Neural cell (in vitro differentiated cells): ENCODE data around the gene SDSL. TPM values are rescaled to one million over a fixed set of nuclear protein-coding genes. Genes with fewer than 3 reads are reported as not detected.

Experiments used
- H2AFZ ChIP-seq: fragments of 200-600, 300-800 bp; sonication (generic), shearing (Covaris generic); 2 replicates; pipeline ENCODE4 v1.6.0; 2014; ENCODE audit warnings: low read depth, mild to moderate bottlenecking, antibody characterized with exemption, low read length, moderate library complexity
- H3F3A ChIP-seq: fragments of 200-600 bp; shearing (Covaris generic); 2 replicates; pipeline ENCODE4 v1.6.1; 2016; ENCODE audit warnings: mild to moderate bottlenecking, moderate library complexity, mixed read lengths, antibody characterized with exemption, low read length; ENCODE audit not compliant: insufficient read depth, poor library complexity, severe bottlenecking
- H3K27ac ChIP-seq: fragments of 200-600, 300-800 bp; sonication (generic), shearing (Covaris generic); 2 replicates; pipeline ENCODE4 v1.5.1; 2014; ENCODE audit warnings: mild to moderate bottlenecking, low read length, moderate library complexity
- H3K27me3 ChIP-seq: fragments of 300-800, 200-600 bp; sonication (generic), shearing (Covaris generic); 2 replicates; pipeline ENCODE4 v1.6.0; 2014; ENCODE audit warnings: mild to moderate bottlenecking, low read depth, low read length, moderate library complexity; ENCODE audit not compliant: insufficient read depth
- H3K36me3 ChIP-seq: fragments of 300-800, 200-600 bp; sonication (generic), shearing (Covaris generic); 2 replicates; pipeline ENCODE4 v1.5.1; 2014; ENCODE audit warnings: mild to moderate bottlenecking, antibody characterized with exemption, low read length, moderate library complexity; ENCODE audit not compliant: insufficient read depth
- H3K4me2 ChIP-seq: fragments of 300-800, 200-600 bp; sonication (generic), shearing (Covaris generic); 2 replicates; pipeline ENCODE4 v1.6.0; 2014; ENCODE audit warnings: mild to moderate bottlenecking, low read length
- H3K4me3 ChIP-seq: fragments of 300-800, 200-600 bp; sonication (generic), shearing (Covaris generic); 2 replicates; pipeline ENCODE4 v1.5.1; 2014; ENCODE audit warnings: mild to moderate bottlenecking, low read length, moderate library complexity
- H3K79me2 ChIP-seq: fragments of 200-600 bp; shearing (Covaris generic); replicated peaks from 2 replicates; pipeline ENCODE4 v1.6.0; 2014; ENCODE audit warnings: mild to moderate bottlenecking, low read length, moderate library complexity; ENCODE audit not compliant: insufficient read depth
- H3K9ac ChIP-seq: fragments of 300-800, 200-600 bp; sonication (generic), shearing (Covaris generic); 2 replicates; pipeline ENCODE4 v1.6.1; 2016; ENCODE audit warnings: mild to moderate bottlenecking, low read length, mixed read lengths
- H3K9me2 ChIP-seq: fragments of 200-600 bp; shearing (Covaris generic); 2 replicates; pipeline ENCODE4 v1.6.1; 2016; ENCODE audit warnings: mild to moderate bottlenecking, low read length, mixed read lengths; ENCODE audit not compliant: insufficient read depth
- H3K9me3 ChIP-seq: fragments of 200-600, 300-800 bp; sonication (generic), shearing (Covaris generic); 2 replicates; pipeline ENCODE4 v1.6.1; 2016; ENCODE audit warnings: mild to moderate bottlenecking, mixed run types, low read length, moderate library complexity, mixed read lengths
- H4K20me1 ChIP-seq: fragments of 200-600 bp; shearing (Covaris generic); 2 replicates; pipeline ENCODE4 v1.6.1; 2016; ENCODE audit warnings: mild to moderate bottlenecking, mixed run types; ENCODE audit not compliant: insufficient read depth
- EP300 ChIP-seq: fragments of 450-650 bp; conservative IDR thresholded peaks from 2 replicates; pipeline ENCODE4 v1.6.1; 2014; ENCODE audit warnings: antibody characterized with exemption, mild to moderate bottlenecking, moderate library complexity; ENCODE audit not compliant: poor library complexity, severe bottlenecking
- EZH2 ChIP-seq: fragments of 200-600, 300-800 bp; shearing (Covaris generic), sonication (generic); IDR thresholded peaks from 2 replicates; pipeline ENCODE4 v1.6.1; 2014; ENCODE audit warnings: antibody characterized with exemption, low read length, borderline replicate concordance, mild to moderate bottlenecking; ENCODE audit not compliant: insufficient read depth, poor library complexity, severe bottlenecking
- MXI1 ChIP-seq: fragments of 450-650 bp; conservative IDR thresholded peaks from 2 replicates; pipeline ENCODE4 v1.6.1; 2014; ENCODE audit warnings: antibody characterized with exemption, mild to moderate bottlenecking; ENCODE audit not compliant: poor library complexity, severe bottlenecking
- POLR2AphosphoS5 ChIP-seq: IDR thresholded peaks from 2 replicates; pipeline ENCODE4 v1.6.1; 2012
- RAD21 ChIP-seq: fragments of 450-650 bp; conservative IDR thresholded peaks from 2 replicates; pipeline ENCODE4 v1.6.1; 2014; ENCODE audit warnings: antibody characterized with exemption, mild to moderate bottlenecking, moderate library complexity
- SMC3 ChIP-seq: fragments of 450-650 bp; conservative IDR thresholded peaks from 2 replicates; pipeline ENCODE4 v1.6.1; 2014; ENCODE audit warnings: antibody characterized with exemption, mild to moderate bottlenecking, moderate library complexity; ENCODE audit not compliant: poor library complexity
- TAF1 ChIP-seq: IDR thresholded peaks from 2 replicates; pipeline ENCODE4 v1.6.1; 2012; ENCODE audit warnings: low read depth
- polyA plus RNA-seq: library from polyadenylated mRNA; depleted of rRNA; stranded (reverse); fragments of >200 nt; gene quantifications from 2 replicates; pipeline ENCODE4 v1.2.3, GENCODE V29; 2014
- TF ChIP-seq, protein P1 (sequence below): IDR thresholded peaks from 2 replicates; pipeline ENCODE4 v1.6.1; 2012; ENCODE audit warnings: borderline replicate concordance
- TF ChIP-seq, protein P2 (sequence below): fragments of 450-650 bp; IDR thresholded peaks from 2 replicates; pipeline ENCODE4 v1.5.1; 2014; ENCODE audit warnings: antibody characterized with exemption, mild to moderate bottlenecking, moderate library complexity; ENCODE audit not compliant: poor library complexity, severe bottlenecking

SDSL gene
- polyA plus RNA-seq, 1 donor from 2014 or later, result 2.7 TPM

DNA sequence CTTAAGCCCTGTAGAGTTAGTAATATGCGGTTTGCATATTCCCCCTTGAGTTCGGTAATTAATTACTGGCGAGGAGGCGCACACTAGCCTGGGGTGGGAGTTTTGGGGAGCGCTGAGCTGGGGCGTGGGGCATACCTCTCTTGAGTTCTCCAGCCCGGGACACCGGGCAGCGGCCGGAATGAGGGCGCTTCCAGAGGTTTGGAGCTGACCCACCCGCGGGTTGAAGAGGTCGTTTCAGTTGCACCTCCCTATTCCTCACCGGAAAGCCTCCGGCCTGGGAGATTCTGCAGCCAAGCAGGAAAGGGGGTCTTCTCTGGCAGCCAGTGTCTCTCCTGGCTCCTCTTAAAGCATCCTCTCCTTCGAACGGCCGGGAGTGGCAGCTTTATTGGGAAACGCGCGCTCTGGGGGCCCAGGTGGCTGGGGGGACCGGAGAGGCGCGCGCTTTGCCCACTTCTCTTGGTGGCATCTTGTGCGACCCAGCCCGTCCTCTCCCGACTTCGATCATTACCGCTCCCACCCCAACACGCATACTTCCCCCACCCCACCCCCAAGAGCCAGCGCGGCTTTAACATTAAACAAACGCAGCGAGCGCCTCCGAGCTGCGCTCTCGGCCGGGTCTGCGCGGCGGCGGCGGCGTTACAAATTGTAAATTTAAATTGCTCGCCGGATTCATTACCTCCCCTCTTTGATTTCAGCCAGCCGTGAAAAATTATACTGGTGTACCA, 53.4 kb downstream of the SDSL start:
- no peaks in the 10 kb centered on the region for H3K36me3 ChIP-seq
- no peak overlapping the region for H2AFZ ChIP-seq
- H3K4me2 ChIP-seq, result no peak overlapping the region
- peak overlapping the region; percentile 31 for H3K9ac ChIP-seq
- no peaks in the 10 kb centered on the region for H3F3A ChIP-seq
- H3K27me3 ChIP-seq, result peaks cover 97% of the 10 kb centered on the region
- TF ChIP-seq, protein P1, sequence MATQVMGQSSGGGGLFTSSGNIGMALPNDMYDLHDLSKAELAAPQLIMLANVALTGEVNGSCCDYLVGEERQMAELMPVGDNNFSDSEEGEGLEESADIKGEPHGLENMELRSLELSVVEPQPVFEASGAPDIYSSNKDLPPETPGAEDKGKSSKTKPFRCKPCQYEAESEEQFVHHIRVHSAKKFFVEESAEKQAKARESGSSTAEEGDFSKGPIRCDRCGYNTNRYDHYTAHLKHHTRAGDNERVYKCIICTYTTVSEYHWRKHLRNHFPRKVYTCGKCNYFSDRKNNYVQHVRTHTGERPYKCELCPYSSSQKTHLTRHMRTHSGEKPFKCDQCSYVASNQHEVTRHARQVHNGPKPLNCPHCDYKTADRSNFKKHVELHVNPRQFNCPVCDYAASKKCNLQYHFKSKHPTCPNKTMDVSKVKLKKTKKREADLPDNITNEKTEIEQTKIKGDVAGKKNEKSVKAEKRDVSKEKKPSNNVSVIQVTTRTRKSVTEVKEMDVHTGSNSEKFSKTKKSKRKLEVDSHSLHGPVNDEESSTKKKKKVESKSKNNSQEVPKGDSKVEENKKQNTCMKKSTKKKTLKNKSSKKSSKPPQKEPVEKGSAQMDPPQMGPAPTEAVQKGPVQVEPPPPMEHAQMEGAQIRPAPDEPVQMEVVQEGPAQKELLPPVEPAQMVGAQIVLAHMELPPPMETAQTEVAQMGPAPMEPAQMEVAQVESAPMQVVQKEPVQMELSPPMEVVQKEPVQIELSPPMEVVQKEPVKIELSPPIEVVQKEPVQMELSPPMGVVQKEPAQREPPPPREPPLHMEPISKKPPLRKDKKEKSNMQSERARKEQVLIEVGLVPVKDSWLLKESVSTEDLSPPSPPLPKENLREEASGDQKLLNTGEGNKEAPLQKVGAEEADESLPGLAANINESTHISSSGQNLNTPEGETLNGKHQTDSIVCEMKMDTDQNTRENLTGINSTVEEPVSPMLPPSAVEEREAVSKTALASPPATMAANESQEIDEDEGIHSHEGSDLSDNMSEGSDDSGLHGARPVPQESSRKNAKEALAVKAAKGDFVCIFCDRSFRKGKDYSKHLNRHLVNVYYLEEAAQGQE, result no peak
- TF ChIP-seq SMC3 (no peak), MXI1 (no peak), RAD21 (no peak), POLR2AphosphoS5 (no peak), TAF1 (no peak), EZH2 (no peak)
- TF ChIP-seq, protein P2, sequence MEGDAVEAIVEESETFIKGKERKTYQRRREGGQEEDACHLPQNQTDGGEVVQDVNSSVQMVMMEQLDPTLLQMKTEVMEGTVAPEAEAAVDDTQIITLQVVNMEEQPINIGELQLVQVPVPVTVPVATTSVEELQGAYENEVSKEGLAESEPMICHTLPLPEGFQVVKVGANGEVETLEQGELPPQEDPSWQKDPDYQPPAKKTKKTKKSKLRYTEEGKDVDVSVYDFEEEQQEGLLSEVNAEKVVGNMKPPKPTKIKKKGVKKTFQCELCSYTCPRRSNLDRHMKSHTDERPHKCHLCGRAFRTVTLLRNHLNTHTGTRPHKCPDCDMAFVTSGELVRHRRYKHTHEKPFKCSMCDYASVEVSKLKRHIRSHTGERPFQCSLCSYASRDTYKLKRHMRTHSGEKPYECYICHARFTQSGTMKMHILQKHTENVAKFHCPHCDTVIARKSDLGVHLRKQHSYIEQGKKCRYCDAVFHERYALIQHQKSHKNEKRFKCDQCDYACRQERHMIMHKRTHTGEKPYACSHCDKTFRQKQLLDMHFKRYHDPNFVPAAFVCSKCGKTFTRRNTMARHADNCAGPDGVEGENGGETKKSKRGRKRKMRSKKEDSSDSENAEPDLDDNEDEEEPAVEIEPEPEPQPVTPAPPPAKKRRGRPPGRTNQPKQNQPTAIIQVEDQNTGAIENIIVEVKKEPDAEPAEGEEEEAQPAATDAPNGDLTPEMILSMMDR, result no peak
- no peaks in the 10 kb centered on the region for H3K9me2 ChIP-seq
- no peaks in the 10 kb centered on the region for H3K9me3 ChIP-seq
- no peaks in the 10 kb centered on the region for H4K20me1 ChIP-seq
- no peak overlapping the region for H3K27ac ChIP-seq
- H3K79me2 ChIP-seq, result no peaks in the 10 kb centered on the region
- H3K4me3 ChIP-seq, result peak overlapping the region; percentile 53

DNA sequence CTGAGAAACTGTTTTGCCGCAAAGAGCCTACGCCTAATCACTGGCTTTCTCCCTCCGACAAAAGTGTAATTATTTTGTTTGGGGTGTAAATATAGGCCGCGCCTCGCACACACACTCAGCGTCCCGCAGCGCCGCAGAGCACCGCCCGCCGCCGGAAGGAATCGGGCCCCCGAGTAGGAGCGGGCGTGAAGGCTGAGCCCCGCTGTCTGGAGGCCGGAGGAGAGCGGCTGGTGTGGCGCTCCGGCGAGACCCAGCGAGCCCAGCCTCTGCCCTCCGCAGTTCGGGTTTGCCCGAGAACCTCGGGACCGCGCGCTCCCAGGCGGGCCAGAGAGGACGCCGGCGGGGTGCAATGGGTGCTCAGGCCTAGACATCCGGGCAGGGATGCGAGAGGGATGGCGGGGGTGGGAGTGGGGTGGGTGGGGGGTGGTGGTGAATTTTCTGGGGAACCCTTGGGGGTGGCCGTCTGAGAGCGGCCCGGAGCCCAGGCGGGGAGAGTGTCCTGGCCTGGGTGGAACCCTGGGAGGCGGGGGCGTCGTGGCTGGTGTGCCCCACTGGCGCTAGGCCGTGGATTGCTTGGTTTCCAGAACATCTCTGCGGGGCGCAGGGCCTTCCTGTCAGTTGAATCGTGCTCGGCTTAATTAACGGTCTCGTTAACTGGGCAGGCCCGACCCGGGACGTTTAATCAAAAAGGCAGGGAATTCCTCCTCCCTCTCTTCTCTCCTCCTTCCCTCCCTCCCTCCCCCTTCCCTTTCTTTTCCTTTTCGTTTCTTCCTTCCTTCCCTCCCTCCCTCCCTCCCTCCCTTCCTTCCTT, 54.2 kb downstream of the SDSL start:
- Histone ChIP-seq H3K9me2 (no peaks in the 10 kb centered on the region), H2AFZ (no peak overlapping the region), H3K27ac (no peak overlapping the region), H3K27me3 (peaks cover 97% of the 10 kb centered on the region), H3K36me3 (no peaks in the 10 kb centered on the region), H3K9ac (peak overlapping the region; percentile 31), H3K4me2 (no peak overlapping the region), H3K9me3 (no peaks in the 10 kb centered on the region), H3K4me3 (peak overlapping the region; percentile 53), H4K20me1 (no peaks in the 10 kb centered on the region), H3F3A (no peaks in the 10 kb centered on the region), H3K79me2 (no peaks in the 10 kb centered on the region)
- TF ChIP-seq TAF1, result no peak
- no peak for TF ChIP-seq MXI1
- no peak for TF ChIP-seq RAD21
- TF ChIP-seq EP300, result no peak
- TF ChIP-seq EZH2, result peak; percentile 89
- TF ChIP-seq POLR2AphosphoS5, result peak; percentile 30
- no peak for TF ChIP-seq SMC3
- TF ChIP-seq, protein P1, result no peak
- TF ChIP-seq, protein P2, result no peak
